Measurements from ENCODE around the gene ADRM1. TPM values are rescaled to one million over a fixed set of nuclear protein-coding genes. Genes with fewer than 3 reads are reported as not detected.

ADRM1 gene
- total and polyA plus RNA-seq, 10 of the 15 experiments (the other 5 are each of a cell fraction or from before 2014, with no cell fraction given): 3.4 to 213 (median 95.9) TPM

DNA sequence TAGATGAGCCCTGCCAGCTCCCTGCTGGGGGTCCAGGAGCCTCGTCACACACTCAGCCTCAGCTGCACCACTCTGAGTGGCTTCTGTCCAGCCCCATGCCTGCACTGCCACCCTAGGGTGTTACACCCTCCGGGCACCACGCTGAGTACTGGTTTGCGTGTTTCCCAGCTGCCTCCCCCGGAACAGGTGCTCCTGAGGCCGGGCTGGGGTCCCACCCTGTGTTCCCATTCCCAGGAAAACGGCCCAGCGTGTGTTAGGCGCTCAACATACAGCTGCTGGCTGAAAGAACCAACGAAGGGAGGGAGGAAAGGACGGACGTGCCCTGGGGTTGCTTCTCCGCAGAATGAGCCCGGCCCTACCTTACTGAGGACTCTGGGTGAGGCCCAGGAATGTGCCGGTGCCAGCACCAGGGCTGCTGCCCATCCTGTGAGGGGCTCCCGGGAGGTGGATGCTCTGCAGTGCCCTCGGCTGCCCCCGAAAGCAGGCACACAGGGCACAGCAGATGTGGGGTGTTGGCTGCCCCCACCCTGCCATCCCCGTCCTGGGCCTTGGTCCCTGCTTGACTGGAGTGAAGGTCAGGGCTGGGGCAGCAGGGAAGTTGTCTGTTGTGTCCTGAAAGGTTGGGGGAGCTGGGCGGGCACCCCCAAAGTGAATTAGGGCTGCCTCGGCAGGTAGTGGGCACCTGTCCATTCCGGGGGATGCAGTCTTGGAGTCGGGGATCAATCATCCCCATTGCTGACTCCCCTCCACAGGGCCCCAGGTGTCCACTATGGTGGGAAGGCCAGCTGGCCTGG, 48.0 kb downstream of the ADRM1 start:
- no TSS peak for BruUV-seq (replicated peaks)
- Histone ChIP-seq H3K27ac (ENCODE audit: control insufficient read depth, insufficient read depth) (no peak overlapping the region), H3K9ac (ENCODE audit: control insufficient read depth, insufficient read depth, low read length) (no peak overlapping the region), H3K4me1 (ENCODE audit: control insufficient read depth, insufficient read depth, low read length) (no peaks in the 10 kb centered on the region), H3K79me2 (ENCODE audit: control insufficient read depth, insufficient read depth, low read length) (no peaks in the 10 kb centered on the region), H3K4me3 (no peak overlapping the region), H4K20me1 (ENCODE audit: control insufficient read depth, insufficient read depth) (no peaks in the 10 kb centered on the region), H3K27me3 (replicated peaks in 1 of 2; ENCODE audit: control insufficient read depth in 2 of 2, insufficient read depth in 2 of 2, low read length in 1 of 2) (no peaks in the 10 kb centered on the region), H3K9me3 (replicated peaks; ENCODE audit: control insufficient read depth, insufficient read depth, low read length) (no peaks in the 10 kb centered on the region; the same call in 2 of the 3 replicates), H3K36me3 (ENCODE audit: control insufficient read depth in 2 of 2, insufficient read depth in 2 of 2, low read length in 1 of 2) (no peaks in the 10 kb centered on the region; a peak in 1 of 4 replicates), H2AFZ (ENCODE audit: control insufficient read depth, low read depth, low read length) (no peak overlapping the region), H3K4me2 (ENCODE audit: control insufficient read depth, insufficient read depth) (no peak overlapping the region)
- intact Hi-C loops (cut with micrococcal nuclease; ENCODE audit: unreplicated experiment) (no loop called here), in situ Hi-C loops (cut with MboI) (no loop called here)
- TF ChIP-seq EZH2 (IDR thresholded peaks at IDR 0.05; ENCODE audit: borderline replicate concordance, control insufficient read depth, low read depth, low read length): no peak
- TF ChIP-seq CHD1 (IDR thresholded peaks at IDR 0.05; ENCODE audit: low read depth, low read length): no peak
- TF ChIP-seq ZNF274 (IDR thresholded peaks at IDR 0.05; ENCODE audit: insufficient read depth, insufficient read length): no peak
- TF ChIP-seq YBX1 (IDR thresholded peaks at IDR 0.05): no peak
- no peak for TF ChIP-seq ZNF24 (IDR thresholded peaks at IDR 0.05)
- 58% methylated on average over 23 of the region's 23 CpGs for WGBS (ENCODE audit: insufficient coverage, insufficient replicate concordance, low lambda C conversion rate, missing lambda C conversion rate)
- no peak for FAIRE-seq
- ChIA-PET RAD21 (ENCODE audit: unreplicated experiment) (no interaction called here), POLR2A (no interaction called here), SMC1A (ENCODE audit: uncharacterized antibody, unreplicated experiment) (no interaction called here), CTCF (no interaction called here)
- no peak for DNase-seq (ENCODE audit: low read depth, low spot score)
- 0 out of 3 replicates have a peak, but pooled peaks have one; percentile 19 for ATAC-seq

DNA sequence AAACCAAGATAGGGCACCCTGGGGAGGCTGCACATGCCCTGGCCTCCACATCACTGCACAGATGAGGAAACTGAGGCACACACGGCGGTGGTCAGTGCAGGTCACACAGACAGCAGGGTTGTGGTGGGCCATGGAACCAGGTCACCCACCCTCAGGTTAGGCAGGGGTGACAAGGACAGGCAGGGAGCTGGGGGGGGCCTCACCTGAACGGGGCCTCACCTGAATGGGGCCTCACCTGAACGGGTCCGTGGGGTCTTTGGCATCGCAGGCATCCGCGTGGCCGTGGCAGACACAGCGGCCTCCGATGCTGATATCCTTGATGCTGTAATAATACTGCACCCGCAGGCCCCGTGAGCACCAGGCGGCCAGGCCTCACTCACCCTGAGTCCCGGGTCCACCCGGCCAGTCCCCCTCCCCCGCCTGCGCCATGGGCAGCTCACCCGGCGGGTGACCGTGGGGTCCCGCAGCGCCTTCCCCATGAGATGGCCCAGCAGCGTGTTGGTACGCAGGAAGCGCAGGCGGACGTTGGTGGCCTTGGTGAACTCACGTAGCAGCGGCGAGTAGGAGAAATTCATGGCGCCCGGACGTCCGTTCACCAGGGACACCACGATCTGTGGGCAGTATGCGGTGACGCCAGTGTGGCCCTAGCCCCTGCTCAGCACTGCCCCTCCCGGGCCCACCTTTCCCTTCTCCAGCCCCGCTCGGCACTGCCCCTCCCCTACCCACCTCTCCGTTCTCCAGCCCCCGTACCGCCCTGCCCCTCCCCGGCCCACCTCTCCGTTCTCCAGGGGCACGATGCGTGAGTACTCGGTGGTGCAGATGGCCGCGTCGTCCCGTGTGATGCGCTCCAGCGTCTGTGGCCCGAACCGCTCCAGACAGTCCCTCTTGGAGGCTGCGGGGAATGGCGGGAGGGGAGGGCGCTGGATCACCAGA, 48.9 kb downstream of the ADRM1 start:
- WGBS (ENCODE audit: insufficient coverage, insufficient replicate concordance, low lambda C conversion rate, missing lambda C conversion rate): 88% methylated on average over 52 of the region's 60 CpGs
- Histone ChIP-seq H3K4me2 (ENCODE audit: control insufficient read depth, insufficient read depth) (no peak overlapping the region), H3K9me3 (replicated peaks; ENCODE audit: control insufficient read depth, insufficient read depth, low read length) (no peaks in the 10 kb centered on the region; the same call in 2 of the 3 replicates), H4K20me1 (ENCODE audit: control insufficient read depth, insufficient read depth) (no peaks in the 10 kb centered on the region), H3K4me3 (no peak overlapping the region), H3K27me3 (replicated peaks in 1 of 2; ENCODE audit: control insufficient read depth in 2 of 2, insufficient read depth in 2 of 2, low read length in 1 of 2) (no peaks in the 10 kb centered on the region), H2AFZ (ENCODE audit: control insufficient read depth, low read depth, low read length) (no peak overlapping the region), H3K79me2 (ENCODE audit: control insufficient read depth, insufficient read depth, low read length) (no peaks in the 10 kb centered on the region), H3K4me1 (ENCODE audit: control insufficient read depth, insufficient read depth, low read length) (no peaks in the 10 kb centered on the region), H3K36me3 (ENCODE audit: control insufficient read depth in 2 of 2, insufficient read depth in 2 of 2, low read length in 1 of 2) (no peaks in the 10 kb centered on the region; a peak in 1 of 4 replicates), H3K27ac (ENCODE audit: control insufficient read depth, insufficient read depth) (no peak overlapping the region), H3K9ac (ENCODE audit: control insufficient read depth, insufficient read depth, low read length) (no peak overlapping the region)
- BruUV-seq (replicated peaks): no TSS peak
- in situ Hi-C loops (cut with MboI): no loop called here
- intact Hi-C loops (cut with micrococcal nuclease; ENCODE audit: unreplicated experiment): no loop called here
- ChIA-PET CTCF (no interaction called here), SMC1A (ENCODE audit: uncharacterized antibody, unreplicated experiment) (no interaction called here), RAD21 (ENCODE audit: unreplicated experiment) (no interaction called here), POLR2A (no interaction called here)
- DNase-seq (ENCODE audit: low read depth, low spot score): no peak
- no peak for FAIRE-seq
- ATAC-seq: no peak
- TF ChIP-seq SREBF2 (IDR thresholded peaks at IDR 0.05; ENCODE audit: low read length) (no peak), ZNF207 (IDR thresholded peaks at IDR 0.05; ENCODE audit: borderline replicate concordance) (no peak), JUNB (IDR thresholded peaks at IDR 0.05) (no peak), EP300 (IDR thresholded peaks at IDR 0.05; ENCODE audit: borderline replicate concordance in 1 of 2, control insufficient read depth in 1 of 2, low read depth in 2 of 2, low read length in 2 of 2) (no peak), NFXL1 (IDR thresholded peaks at IDR 0.05; ENCODE audit: borderline replicate concordance) (no peak), MTA3 (IDR thresholded peaks at IDR 0.05; ENCODE audit: borderline replicate concordance, low read length) (no peak), IRF4 (IDR thresholded peaks at IDR 0.05; ENCODE audit: low read depth, low read length) (no peak), SIX5 (IDR thresholded peaks at IDR 0.05; ENCODE audit: low read depth, low read length, severe bottlenecking) (no peak), NR2C1 (IDR thresholded peaks at IDR 0.05) (no peak)
- TF ChIP-seq, protein P1, sequence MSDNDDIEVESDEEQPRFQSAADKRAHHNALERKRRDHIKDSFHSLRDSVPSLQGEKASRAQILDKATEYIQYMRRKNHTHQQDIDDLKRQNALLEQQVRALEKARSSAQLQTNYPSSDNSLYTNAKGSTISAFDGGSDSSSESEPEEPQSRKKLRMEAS (IDR thresholded peaks at IDR 0.05; ENCODE audit: low read depth, low read length): no peak
